ENCODE measurements around the gene RC3H2.
A peak's percentile ranks its signal among the peaks of the same experiment; 100 is the strongest.
"Not testable (repeated sequence)": the region's sequence is repeated elsewhere in the genome, so short reads cannot be mapped to it uniquely, and the experiment has no call there.

Gene RC3H2

GRCh38 chr9:122923947-122924346 is 18.8 kb upstream of the RC3H2 start:
- no peak for DNase-seq

DNA sequence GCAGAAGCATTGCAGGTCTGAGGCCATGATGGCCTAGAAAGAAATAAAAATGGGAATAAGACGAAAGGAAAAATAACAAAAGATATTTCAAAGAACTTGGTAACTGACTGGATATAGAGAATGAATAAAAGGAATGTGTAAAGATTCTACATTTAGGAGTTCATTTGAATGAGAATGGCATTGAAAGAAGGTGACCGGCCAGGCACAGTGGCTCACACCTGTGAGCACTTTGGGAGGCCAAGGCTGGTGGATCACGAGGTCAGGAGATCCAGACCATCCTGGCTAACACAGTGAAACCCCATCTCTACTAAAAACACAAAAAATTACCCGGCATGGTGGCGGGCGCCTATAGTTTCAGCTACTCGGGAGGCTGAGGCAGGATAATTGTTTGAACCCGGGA is 17.6 kb upstream of the RC3H2 start:
- DNase-seq, result no peak

DNA sequence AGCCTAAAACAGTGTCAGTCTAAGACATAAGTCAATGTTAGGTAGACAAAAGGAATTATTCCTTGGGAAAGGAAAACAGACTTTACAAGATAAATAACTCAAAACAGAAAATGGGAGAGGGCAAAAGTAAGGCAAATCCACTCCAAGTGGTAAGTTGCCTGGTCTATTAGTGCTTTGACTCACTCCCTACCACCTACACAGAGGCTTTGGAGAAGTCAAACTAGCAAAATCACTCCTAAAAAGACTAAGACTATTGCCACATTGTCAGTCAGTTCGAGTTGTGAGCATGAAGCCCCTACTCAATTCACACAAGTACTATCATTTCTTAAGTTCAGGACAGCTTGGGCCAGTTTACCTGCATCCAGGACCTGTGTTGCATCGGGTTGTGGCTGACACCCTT is 13.2 kb upstream of the RC3H2 start:
- DNase-seq, result no peak

DNA sequence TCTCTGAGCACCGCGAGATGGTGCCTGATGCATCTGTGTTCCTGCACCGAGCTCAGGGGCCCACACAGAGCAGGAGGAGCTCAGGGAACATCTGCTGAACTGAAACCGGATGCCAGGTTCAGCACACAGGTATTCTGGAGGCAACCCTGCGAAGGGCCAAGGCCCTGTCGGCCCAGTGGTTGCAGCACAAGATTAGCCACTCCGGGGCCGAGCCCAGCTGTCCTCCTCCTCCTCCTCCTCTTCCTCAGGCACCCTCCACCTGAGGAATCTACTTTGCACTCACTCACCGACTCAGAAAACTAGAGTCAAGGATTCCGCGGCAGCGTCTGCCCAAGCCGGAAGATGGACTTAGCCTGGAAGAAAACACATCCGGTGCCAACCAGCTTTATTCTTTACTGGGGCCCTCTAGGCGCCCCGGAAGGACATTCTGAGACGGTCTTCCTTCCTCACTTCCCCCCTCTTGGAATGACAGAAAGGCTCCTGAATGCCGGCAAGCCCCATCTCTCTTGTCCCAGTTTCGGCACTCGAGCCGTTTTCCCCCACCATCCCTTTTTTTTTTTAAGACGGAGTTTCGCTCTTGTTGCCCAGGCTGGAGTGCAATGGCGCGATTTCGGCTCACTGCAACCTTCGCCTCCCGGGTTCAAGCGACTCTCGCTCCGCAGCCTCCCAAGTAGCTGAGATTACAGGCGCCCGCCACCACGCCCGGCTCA is 8.0 kb upstream of the RC3H2 start, which contains the start of gene ZBTB6:
Gene ZBTB6 (minus strand): TSS at position 360 of the 710 bp plus-strand sequence. CDS start 1,251 bp downstream, outside the sequence.
- DNase-seq, result peak; percentile 53

DNA sequence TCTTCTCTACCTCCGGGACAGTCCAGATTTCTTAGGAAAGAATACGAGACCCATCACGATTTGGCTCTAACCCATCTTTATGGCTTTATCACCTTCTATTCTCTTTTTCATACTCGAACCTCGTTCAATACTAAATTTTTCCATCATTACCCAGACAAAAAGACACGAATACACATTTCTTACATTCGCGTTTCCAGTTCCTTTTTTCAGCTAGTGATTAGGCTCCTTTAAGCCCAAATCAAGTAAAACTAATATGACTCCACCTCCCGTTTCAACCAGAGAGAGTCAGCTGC is 7.5 kb upstream of the RC3H2 start:
- no peak for DNase-seq

GRCh38 chr9:122906122-122906521 is 963 bp upstream of the RC3H2 start:
- DNase-seq, result not testable (repeated sequence)

GRCh38 chr9:122904466-122904822 is 715 bp downstream of the RC3H2 start:
- no peak for DNase-seq

GRCh38 chr9:122900791-122901190 is 4.4 kb downstream of the RC3H2 start:
- no peak for DNase-seq

DNA sequence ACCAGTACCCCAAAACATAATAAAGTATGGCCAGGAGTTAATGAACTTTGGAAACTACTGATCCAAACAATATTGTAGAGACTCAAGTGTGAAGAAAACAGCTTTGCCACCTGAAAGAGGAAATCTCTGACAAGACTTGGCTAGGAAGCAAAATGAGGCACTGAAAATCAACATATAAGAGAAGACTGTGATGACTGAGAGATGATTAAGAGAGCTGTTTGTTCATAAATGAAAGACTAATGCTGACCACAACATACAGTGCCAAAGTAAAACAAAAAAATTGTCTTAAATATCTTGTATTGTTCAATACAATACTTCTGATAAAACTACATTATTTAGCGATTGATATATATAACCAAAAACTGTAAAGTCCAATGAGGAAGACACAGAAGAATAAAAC is 7.2 kb downstream of the RC3H2 start:
- DNase-seq, result no peak

- no peak for DNase-seq
Observed at GRCh38 chr9:122888480-122888879, 16.7 kb downstream of the RC3H2 start.

DNA sequence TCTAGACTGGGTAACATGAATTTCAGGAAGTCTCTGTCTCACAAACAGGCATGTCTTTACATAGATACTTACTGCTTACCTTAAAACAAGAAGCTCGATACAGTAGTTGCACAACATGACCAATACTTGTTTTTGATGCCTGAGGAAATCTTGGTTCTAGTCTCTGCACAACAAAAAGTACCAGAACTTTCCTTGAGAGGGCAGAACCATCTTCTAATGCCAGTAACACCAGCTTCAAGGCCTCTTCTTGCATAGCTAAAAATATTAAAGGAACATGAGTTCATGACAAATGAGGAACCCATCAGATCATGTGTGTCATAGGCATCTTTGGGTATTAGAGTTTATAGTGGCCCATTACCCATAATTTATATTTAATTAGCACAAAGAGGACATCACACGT is 22.0 kb downstream of the RC3H2 start:
- DNase-seq, result no peak

- no peak for DNase-seq
Observed at GRCh38 chr9:122879443-122879842, 25.7 kb downstream of the RC3H2 start.

DNA sequence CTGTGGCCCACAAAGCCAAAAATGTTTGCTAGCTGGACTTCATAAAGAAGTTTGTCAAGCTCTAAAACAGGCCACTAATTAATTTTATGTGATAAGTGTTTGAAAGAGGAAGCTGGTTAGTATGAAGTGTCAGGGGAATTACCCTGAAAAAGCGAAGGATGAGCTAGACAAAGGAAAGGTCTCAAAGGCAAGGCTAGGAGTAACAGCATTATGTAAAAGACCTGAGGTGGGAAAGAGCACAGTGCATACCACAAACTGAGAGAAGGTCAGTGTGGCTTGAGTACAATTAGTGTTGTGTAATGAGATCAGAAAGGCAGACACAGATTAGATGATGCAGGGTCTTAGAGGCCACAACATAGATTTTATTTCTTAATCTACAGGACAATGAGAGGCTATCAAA is 29.6 kb downstream of the RC3H2 start:
- no peak for DNase-seq

GRCh38 chr9:122867276-122867675 is 37.9 kb downstream of the RC3H2 start:
- not testable (repeated sequence) for DNase-seq

DNA sequence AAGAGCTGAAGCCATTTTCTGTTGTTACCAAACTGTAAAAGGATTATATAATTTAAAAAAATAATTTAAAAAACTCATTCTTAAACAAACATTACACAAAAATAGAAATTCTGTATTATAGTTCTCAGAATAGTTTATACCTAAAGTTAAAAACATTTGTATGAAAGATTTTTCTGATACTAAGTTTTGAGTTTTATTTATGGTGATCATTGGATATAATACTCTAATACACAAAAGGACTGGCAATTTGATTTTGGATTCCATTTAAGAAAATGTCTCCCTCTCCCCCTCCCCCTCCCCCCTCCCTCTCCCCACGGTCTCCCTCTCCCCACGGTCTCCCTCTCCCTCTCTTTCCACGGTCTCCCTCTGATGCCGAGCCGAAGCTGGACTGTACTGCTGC is 39.1 kb downstream of the RC3H2 start:
- no peak for DNase-seq

DNA sequence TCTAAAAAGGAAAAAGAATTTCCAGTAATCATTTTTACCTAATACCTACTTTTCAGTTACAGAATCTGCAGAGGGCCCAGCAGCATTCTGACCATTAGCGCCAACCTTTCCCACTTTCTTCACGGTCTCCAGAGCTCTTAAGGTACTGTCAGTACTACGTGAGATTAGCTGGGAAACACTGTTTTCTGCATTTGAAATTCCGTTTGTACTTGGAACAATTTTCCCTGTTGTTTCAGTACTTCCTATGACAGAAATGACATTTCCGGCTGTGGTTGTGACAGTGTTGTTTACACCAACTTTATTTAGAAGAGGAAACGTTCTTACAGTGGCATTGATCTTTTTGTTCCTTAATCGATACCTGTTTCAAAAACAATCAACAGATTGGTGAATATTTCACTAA is 39.9 kb downstream of the RC3H2 start:
- DNase-seq, result no peak

DNA sequence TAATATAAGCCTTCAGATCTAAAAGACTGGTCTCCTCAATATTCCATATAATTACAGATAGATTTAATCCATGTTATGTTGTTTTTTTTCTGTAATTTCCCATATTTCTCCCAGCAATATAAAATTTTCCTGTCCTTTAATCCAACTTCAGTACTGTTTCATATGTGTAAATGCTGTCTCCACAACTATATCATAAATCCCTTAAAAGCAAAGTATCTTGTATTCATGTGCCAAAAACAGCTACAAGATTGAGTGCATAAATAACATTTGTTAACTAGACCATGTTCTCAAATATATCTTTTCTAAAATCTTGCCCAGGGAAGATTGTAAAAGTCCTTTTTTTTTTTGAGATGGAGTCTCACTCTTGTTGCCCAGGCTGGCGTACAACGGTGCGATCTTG is 41.8 kb downstream of the RC3H2 start:
- DNase-seq, result no peak

- no peak for DNase-seq
Observed at GRCh38 chr9:122860319-122861142, 44.6 kb downstream of the RC3H2 start.

DNA sequence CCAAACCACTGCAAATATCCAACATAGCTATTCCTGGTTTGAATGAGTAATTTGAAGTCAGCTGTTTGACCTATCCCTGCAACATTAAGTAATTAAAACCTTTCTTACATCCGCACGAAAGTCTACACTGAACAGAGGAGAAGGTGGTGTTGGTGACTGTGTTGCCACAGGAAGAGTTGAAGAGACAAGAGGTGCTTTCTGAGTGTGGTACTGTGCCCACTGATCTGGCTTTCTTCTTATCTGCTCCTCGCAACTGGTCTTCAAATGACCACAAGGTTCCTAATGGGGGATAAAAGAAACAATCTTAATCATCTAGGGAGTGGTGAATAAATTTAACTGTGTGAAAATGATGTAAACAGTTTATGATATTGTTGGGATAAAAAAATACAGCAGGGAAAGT is 47.3 kb downstream of the RC3H2 start:
- DNase-seq, result no peak

DNA sequence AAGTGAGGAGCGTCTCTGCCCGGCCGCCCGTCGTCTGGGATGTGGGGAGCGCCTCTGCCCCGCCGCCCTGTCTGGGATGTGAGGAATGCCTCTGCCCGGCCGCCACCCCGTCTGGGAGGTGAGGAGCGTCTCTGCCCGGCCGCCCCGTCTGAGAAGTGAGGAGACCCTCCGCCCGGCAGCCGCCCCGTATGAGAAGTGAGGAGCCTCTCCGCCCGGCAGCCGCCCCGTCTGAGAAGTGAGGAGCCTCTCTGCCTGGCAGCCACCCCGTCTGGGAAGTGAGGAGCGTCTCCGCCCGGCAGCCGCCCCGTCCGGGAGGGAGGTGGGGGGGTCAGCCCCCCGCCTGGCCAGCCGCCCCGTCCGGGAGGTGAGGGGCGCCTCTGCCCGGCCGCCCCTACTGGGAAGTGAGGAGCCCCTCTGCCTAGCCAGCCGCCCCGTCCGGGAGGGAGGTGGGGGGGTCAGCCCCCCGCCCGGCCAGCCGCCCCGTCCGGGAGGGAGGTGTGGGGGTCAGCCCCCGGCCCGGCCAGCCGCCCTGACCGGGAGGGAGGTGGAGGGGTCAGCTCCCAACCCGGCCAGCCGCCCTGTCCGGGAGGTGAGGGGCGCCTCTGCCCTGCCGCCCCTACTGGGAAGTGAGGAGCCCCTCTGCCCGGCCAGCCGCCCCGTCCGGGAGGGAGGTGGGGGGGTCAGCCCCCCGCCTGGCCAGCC is 52.9 kb downstream of the RC3H2 start:
- DNase-seq, result not testable (repeated sequence)

DNA sequence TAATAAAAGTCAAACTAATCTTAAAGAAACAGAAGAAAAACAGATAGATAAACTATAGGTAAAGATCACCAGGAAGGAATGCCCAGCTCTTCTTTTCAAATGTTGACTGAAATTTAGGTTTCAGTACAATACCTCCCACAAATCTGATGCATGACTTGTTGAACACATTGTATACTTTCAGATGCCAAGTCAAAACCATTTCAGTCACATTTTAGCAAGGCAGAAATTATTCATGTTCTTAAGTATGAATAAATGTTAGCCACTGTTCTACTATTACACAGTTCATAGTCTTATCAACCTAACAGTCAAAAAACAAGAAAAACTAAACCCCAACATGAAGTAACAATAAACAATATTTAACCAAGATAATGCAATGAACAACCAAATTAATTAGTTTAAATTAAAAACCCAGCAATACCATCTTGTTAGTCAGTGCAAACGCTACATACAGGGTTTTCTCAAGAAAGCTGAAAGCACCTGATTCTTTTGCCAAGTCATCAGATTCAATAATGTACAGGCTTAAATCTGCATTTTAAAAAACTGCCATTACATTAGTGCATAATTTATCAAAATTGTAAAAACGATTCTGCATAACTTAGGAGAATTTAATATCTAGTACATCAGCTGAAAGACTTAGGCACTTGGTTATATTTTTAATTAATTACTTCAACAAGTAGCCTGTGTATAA is 56.8 kb downstream of the RC3H2 start:
- no peak for DNase-seq

- DNase-seq, result no peak
Observed at GRCh38 chr9:122846371-122846940, 58.7 kb downstream of the RC3H2 start.

DNA sequence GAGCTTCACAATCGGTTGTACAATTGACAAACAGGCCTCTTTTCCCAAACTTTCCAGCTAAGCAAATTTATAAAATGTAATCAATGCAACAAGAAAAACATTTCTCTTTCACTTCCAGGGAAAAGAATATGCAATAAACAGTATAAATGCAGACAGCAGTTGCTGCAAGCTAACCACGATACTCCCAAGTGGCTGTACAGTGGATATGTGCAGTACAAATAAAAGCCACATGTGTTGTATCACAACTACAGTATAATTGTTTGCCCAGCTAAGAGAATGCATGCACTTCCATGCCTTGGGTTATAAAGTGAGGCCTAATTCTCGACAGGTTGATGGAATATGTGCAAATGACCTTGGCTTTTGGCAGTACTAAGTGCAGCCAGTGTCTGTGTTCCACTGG is 60.0 kb downstream of the RC3H2 start:
- no peak for DNase-seq

Data from activated T-cell treated with anti-CD3 and anti-CD28 coated beads for 4 hours (primary cell).